Adrenal gland (tissue), 12 donors: ENCODE data around the gene DUSP7. TPM values are rescaled to one million over a fixed set of nuclear protein-coding genes. Genes with fewer than 3 reads are reported as not detected.

Experiments
- DNase-seq, 7 donors: peaks; one replicate each; pipeline ENCODE4 v3.0.0-alpha.2; 2019 to 2020
- H3K27ac ChIP-seq, 5 donors: fragments of 200-600 bp; sonication (generic) in 4 of 5; 1 replicate in 3 of 5; 2 replicates in 2 of 5; pipeline versions ENCODE4 v1.5.1 to v1.8.0; 2016 to 2020; ENCODE audit warnings: mild to moderate bottlenecking in 1 of 5
- H3K27me3 ChIP-seq: fragments of 200-600 bp; 2 replicates; pipeline ENCODE4 v1.8.0; 2021
- H3K36me3 ChIP-seq, 2 donors: fragments of 200-600 bp; replicated peaks in 1 of 2; 1 replicate in 1 of 2; 2 replicates in 1 of 2; pipeline versions ENCODE4 v1.5.1 to v1.8.0; 2018 to 2022
- H3K4me1 ChIP-seq, 2 donors: fragments of 200-600 bp; replicated peaks in 1 of 2; 1 replicate in 1 of 2; 2 replicates in 1 of 2; pipeline versions ENCODE4 v1.5.1 to v1.8.0; 2018 to 2021
- H3K4me3 ChIP-seq, 4 donors: fragments of 200-600 bp; sonication (generic) in 3 of 4; one replicate each; pipeline ENCODE4 v1.5.1; 2016 to 2018
- H3K9me3 ChIP-seq, 3 donors: fragments of 200-600 bp; sonication (generic) in 1 of 3; replicated peaks in 1 of 3; 1 replicate in 2 of 3; 2 replicates in 1 of 3; pipeline versions ENCODE4 v1.5.1 to v1.8.0; 2016 to 2021
- CTCF ChIP-seq, 6 experiments: fragments of 450-650 bp in 4 of 6; fragments of 200-600 bp in 2 of 6; sonication (generic) in 1 of 6; IDR thresholded peaks; 1 replicate in 5 of 6; 2 replicates in 1 of 6; pipeline versions ENCODE4 v1.5.1 to v1.8.0; 2016 to 2021; ENCODE audit warnings: antibody characterized with exemption in 6 of 6, mild to moderate bottlenecking in 2 of 6, moderate library complexity in 1 of 6
- POLR2A ChIP-seq, 2 donors: fragments of 450-650 bp; IDR thresholded peaks; one replicate each; pipeline ENCODE4 v1.6.1; 2017; ENCODE audit warnings: antibody characterized with exemption in 2 of 2, mild to moderate bottlenecking in 2 of 2, moderate library complexity in 1 of 2
- WGBS, 4 donors: extraction: QIAGEN DNeasy Blood & Tissue Kit in 2 of 4; methylation state at CpG; one replicate each; pipeline versions ENCODE4 v1.1.5 to v1.1.7; 2013 to 2017; 5-methylcytosine and 5-hydroxymethylcytosine counted together
- intact Hi-C, 2 donors: fragments of 100-400 bp; cut with DNase I; formaldehyde crosslinking; loops; one replicate each; pipeline versions ENCODE4 v1.14.1 to v1.15.0; 2022 to 2023
- polyA plus RNA-seq, 3 donors: library from polyadenylated mRNA; stranded (reverse); fragments of 200-250 nt in 2 of 3; fragments of 350-450 nt in 1 of 3; fragmentation: Illumina TruSeq in 1 of 3; extraction: RNeasy Lipid Tissue Mini Kit (QIAGEN cat#74804) in 1 of 3; gene quantifications; one replicate each; pipeline ENCODE4 v1.2.3, GENCODE V29; 2013 to 2014
- total RNA-seq, 9 donors: library from RNA; depleted of rRNA in 4 of 9; stranded (reverse); fragments of >200 nt in 4 of 9; fragments of 120-200 nt in 1 of 9; fragmentation: NEBNext Ultra II Directional in 1 of 9; extraction: Animal tissue kit (Norgen Biotek cat#: 25700) in 1 of 9; gene quantifications; one replicate each; pipeline versions ENCODE4 v1.1.0 to v1.2.4, GENCODE V29; 2013 to 2023
- donor health status: healthy with polysubstance abuse.
- donor health status: Bipolar disorder and iron deficiency.
- donor health status: DM: yes; HTN: yes; CAD: no.
- donor health status: DM: no; HTN: no; CAD: no.
- donor health status: DM: no; HTN: no; CAD: no.
- donor health status: DM: yes; HTN: yes; CAD: no.

Gene DUSP7
- total and polyA plus RNA-seq, 12 donors = 5.5 to 35.0 (median 14.4) TPM

- no peaks in the 10 kb centered on the region for H3K36me3 ChIP-seq
- WGBS, 4 donors = 92 to 100% (median 94%) methylated on average over 5 to 7 of the region's 7 CpGs
- no peak overlapping the region for H3K27ac ChIP-seq
- TF ChIP-seq POLR2A (IDR thresholded peaks at IDR 0.05) = no peak
- TF ChIP-seq CTCF (IDR thresholded peaks at IDR 0.05) = no peak
- H3K4me1 ChIP-seq = peaks cover 0 to 15% of the 10 kb centered on the region in 2 donors
- H3K9me3 ChIP-seq = no peaks in the 10 kb centered on the region
- no peak for DNase-seq
- H3K27me3 ChIP-seq = no peaks in the 10 kb centered on the region
- no peak overlapping the region for H3K4me3 ChIP-seq
- intact Hi-C loops = no loop called here
Observed at GRCh38 chr3:52093756-52094545, 37.6 kb upstream of the DUSP7 start.

- no peak for DNase-seq
- Histone ChIP-seq H3K9me3 (no peaks in the 10 kb centered on the region), H3K4me1 (peaks cover 0 to 20% of the 10 kb centered on the region in 2 donors), H3K36me3 (no peaks in the 10 kb centered on the region), H3K27me3 (no peaks in the 10 kb centered on the region), H3K4me3 (no peak overlapping the region), H3K27ac (no peak overlapping the region)
- no peak for TF ChIP-seq CTCF (IDR thresholded peaks at IDR 0.05)
- TF ChIP-seq POLR2A (IDR thresholded peaks at IDR 0.05) = no peak
- intact Hi-C loops = no loop called here
- 85 to 94% (median 88%) methylated on average over 7 of the region's 7 CpGs for WGBS, 4 donors
Observed at GRCh38 chr3:52092891-52093290, 36.5 kb upstream of the DUSP7 start.

GRCh38 chr3:52092271-52092660, 35.9 kb upstream of the DUSP7 start:
- WGBS, 4 donors = 68 to 100% (median 80%) methylated on average over 1 of the region's 1 CpG
- intact Hi-C loops = no loop called here
- Histone ChIP-seq H3K27me3 (no peaks in the 10 kb centered on the region), H3K27ac (no peak overlapping the region), H3K4me3 (no peak overlapping the region), H3K4me1 (peaks cover 0 to 22% of the 10 kb centered on the region in 2 donors), H3K9me3 (no peaks in the 10 kb centered on the region), H3K36me3 (no peaks in the 10 kb centered on the region)
- TF ChIP-seq CTCF (IDR thresholded peaks at IDR 0.05) = no peak
- TF ChIP-seq POLR2A (IDR thresholded peaks at IDR 0.05) = no peak
- no peak for DNase-seq

- no peak overlapping the region for H3K4me3 ChIP-seq
- intact Hi-C loops = no loop called here
- peaks cover 0 to 22% of the 10 kb centered on the region in 2 donors for H3K4me1 ChIP-seq
- no peaks in the 10 kb centered on the region for H3K27me3 ChIP-seq
- TF ChIP-seq POLR2A (IDR thresholded peaks at IDR 0.05) (no peak), CTCF (IDR thresholded peaks at IDR 0.05) (no peak)
- whole genome bisulfite sequencing, 4 donors = 80 to 95% (median 84%) methylated on average over 5 of the region's 5 CpGs
- DNase-seq = no peak
- no peaks in the 10 kb centered on the region for H3K36me3 ChIP-seq
- no peak overlapping the region for H3K27ac ChIP-seq
- no peaks in the 10 kb centered on the region for H3K9me3 ChIP-seq
Observed at GRCh38 chr3:52091586-52092270, 35.4 kb upstream of the DUSP7 start.
